GM04503 (cell line): Measurements from ENCODE around the gene GABRR2.
"Not testable (repeated sequence)": the region's sequence is repeated elsewhere in the genome, so short reads cannot be mapped to it uniquely, and the experiment has no call there.

ENCODE experiments used
- DNase-seq: peaks from one replicate; pipeline ENCODE4 v3.0.0-alpha.2; 2012; ENCODE audit warnings: low read depth

Gene GABRR2

DNA sequence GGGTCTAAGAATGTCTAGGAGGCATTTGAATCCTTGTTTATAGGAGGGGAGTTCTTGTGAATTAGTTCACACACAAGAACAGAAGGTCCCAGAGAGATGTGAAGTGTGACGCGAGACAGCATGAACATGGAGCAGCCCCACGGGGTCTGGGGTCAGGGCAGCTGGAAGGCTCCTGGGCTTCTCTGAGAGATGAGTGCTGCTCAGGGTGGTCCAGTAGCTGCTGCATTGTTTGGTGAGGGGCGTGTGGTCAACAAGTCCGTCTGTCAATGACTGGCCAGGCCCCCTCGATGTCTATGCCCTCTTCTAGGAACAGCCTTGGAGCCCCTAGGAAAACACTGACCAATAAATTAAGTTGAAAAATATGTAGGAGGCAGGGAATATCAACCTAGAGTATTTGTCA, 57.8 kb downstream of the GABRR2 start:
- no peak for DNase-seq

- no peak for DNase-seq
Observed at GRCh38 chr6:89255417-89255816, 59.7 kb downstream of the GABRR2 start.

GRCh38 chr6:89254569-89254968, 60.5 kb downstream of the GABRR2 start:
- DNase-seq = no peak

- DNase-seq = no peak
Observed at GRCh38 chr6:89252907-89253306, 62.2 kb downstream of the GABRR2 start.

DNA sequence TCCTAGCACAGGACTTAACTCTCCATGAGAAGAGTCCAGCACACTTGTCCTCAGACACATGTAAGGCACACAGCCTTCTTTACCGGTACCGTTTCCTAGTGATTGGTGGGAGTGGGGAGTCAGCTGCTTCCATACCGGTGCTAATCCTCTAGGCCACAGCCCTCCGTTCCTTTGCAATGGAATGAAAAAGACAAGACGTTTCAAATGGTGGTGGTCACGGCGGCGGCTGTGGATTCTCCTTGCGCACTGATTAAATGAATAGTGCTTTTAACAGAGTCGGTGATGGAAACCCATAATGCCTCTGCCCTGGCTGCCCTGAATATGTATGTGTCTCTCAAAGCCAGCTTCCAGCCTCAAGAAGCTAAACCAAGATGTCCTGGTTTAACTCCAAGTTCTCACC, 63.1 kb downstream of the GABRR2 start:
- no peak for DNase-seq

- DNase-seq = no peak
Observed at GRCh38 chr6:89251170-89251569, 63.9 kb downstream of the GABRR2 start.

DNA sequence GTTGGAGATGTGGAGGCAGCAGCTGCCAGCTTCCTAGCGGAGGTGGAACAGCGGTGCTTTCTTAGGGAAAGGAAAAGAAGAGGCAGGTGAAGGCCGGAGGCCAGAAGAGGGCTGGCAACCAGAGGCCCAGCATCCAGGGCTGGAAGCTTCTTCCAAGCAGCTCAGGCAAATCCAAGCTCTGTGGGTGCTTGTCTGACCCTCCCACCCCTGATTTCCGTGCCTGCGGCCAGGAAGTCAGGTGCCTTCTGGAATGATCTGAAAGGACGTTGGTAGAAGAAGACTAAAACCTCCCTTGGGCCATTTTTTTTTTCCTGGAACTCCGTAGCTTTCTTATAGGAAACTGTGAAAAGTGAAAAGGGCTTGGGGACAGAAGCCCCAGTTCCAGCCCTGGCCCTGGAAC, 64.9 kb downstream of the GABRR2 start:
- no peak for DNase-seq

DNA sequence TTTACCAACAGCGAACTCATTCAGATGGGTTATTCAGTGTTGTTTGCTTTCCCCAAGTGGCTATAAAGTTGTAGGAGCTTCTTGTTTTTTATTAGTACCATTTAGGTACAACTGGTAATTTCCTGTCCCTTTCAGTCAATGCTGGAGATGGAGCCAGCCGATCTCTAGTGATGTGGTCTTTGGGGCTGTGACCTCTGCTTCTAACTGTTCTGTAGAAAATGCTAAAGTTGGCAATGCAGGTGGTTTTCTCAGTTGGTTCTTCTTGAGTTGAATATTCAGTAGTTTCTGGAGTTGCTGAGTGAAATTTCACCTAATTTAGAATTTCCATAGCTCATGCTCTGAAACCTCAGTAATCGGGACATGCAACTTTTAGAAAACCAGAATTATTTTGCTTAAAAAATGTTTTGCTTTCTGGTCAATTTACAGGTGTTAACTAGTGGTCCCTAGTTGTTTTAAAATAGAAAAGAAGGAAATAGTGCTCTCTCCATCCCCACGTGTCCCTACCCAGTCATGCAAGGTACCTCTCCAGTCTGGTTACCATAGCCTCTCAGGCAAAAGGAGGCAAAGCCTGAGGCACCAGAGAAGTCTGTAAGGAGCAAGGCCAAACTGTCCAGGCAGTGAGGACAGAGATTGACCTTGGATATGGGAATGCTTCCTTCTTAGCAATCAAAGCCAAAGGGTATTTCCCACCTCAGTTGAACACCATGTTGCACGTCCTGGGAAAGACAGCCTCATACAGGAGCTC, 70.7 kb downstream of the GABRR2 start:
- no peak for DNase-seq

DNA sequence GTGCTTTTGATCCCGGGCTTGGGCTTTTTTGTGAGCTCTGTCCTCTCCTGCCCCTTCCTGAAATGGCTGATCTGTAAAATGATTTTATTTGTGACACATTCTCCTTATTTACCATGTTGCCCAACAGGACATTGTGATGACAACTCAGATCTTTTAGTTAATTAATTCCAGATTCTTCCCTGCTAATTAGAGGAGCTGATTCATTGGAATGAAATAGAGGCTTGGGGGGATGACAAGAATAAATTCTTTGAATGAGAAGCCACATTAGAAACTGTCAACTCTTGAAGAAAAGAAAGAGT, 71.8 kb downstream of the GABRR2 start:
- DNase-seq = no peak

DNA sequence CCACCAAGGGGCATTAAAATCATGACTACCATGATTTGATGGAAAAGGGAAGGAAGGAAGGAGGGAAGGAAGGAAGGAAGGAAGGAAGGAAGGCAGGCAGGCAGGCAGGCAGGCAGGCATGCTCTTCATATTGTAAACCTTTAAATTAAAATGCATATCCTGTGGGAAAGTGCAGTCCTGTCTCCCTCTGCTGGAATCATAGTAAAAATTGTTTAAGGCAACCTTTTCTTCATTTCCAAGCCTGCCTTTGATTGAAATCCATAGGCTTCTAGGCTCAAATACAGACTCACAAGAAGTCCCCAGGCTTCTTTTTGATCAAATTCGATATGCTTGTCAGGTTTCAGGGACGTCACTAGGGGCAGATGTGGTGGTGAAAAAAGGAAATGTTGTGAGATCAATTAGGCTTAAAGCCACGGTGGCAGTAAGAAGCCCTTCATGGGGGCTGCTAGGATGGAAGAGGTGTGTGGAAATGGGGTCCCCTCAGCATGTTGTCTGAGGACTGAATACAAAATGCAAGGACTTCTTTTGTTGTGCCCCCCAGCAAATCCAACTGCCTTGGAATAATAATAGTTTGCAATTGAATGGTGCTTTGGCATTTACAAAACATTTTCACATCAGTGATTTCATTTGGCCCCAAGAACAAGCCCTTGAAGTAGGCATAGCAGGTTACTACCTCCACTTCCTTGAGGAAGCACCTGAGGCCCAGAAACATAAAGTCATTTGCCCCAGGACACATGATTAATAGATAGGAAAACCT, 72.3 kb downstream of the GABRR2 start:
- DNase-seq = no peak

- no peak for DNase-seq
Observed at GRCh38 chr6:89239338-89239737, 75.8 kb downstream of the GABRR2 start.

DNA sequence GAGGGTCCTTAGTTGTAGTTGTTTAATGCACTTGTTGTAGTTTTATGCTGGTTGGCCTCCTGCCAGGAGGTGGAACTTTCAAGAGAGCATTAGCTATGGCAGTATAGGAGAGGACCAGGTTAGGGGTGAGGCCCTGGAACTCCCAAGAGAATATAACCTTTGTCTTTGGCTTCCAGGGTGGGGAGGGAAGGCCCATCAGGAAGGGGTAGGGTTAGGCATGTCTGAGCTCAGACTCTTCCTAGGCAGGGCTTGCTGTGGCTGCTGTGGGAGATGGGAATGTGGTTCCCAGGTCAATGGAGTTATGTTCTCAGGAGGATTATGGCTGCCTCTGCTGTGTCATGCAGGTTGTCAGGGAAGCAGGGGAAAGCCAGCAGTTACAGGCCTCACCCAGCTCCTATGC, 77.9 kb downstream of the GABRR2 start:
- no peak for DNase-seq

- not testable (repeated sequence) for DNase-seq
Observed at GRCh38 chr6:89233605-89234004, 81.5 kb downstream of the GABRR2 start.

- DNase-seq = no peak
Observed at GRCh38 chr6:89222712-89223039, 92.4 kb downstream of the GABRR2 start.

DNA sequence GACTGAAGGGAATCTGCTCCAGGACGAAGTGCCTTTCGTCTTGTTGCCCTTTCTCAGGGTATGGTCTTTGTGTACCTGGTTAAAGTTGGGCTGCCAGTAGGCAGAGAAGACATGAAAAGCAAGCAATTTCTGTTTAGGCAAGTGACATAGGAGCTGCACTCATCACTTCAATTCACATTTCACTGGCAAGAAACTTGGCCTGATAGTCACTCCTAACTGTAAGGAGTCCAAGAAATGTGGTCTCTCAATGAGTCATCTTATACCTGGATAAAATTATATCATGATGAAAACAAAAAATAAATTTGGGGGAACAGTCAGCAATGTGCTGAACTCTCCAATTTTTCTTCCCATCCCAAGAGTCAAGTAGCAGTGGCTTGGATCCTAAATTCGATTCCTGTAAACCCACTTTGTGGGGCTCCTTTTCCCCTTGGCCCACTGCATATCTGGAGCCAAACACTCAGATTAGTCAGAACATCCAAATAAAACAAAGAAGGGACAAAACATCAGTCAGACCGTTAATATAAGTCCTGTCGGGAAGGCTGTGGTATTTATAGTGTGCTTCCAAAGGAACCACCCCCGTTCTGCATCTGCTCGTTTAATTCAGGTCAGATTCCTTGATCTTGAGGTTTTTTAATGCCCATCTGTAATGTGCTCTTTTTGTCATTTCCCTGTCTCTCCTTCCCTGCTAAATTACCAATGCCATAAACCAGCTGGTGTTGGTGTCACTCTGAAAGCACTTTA, 93.0 kb downstream of the GABRR2 start:
- DNase-seq = no peak

DNA sequence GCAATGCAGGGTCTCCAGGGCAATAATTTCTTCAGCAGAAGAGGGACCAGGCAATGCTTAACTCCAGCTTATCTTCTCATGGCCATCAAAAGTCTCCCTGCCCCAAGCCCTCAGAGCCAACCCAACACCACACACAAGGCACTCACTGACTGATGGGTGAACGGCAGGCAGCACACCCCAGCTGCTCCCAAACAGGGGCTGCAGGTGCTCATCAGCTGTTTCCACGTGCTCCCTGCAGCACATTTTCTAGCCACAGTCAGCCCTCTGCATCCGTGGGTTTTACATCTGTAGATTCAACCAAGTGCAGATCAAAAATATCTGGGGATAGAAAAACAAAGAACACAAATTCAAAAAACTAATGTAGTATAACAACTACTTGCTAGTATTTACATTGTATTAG, 94.0 kb downstream of the GABRR2 start:
- DNase-seq = no peak

- DNase-seq = no peak
Observed at GRCh38 chr6:89217299-89217910, 97.7 kb downstream of the GABRR2 start, which contains the start of gene GABRR1. Gene GABRR1 (minus strand): TSS chr6:89217358. CDS start chr6:89217322, 36 bp downstream.

DNA sequence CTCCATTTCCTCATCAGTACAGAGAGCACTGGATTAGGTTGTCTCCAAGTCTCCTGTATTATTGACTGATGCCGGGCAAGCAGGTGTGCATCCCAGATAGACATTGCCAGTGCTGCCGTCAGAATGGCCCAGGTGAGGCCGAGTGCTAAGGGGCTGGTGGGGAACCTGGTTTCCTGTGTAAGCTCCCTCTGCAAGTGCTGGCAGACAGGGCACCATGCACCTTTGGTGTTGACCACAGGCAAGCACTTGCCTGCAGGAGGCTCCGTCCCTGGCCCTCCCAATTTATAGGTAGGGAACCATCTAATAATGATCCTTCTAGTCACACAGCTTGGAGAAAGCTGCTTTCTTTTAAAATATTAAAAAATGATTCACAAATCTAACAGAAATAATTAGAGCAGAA, 98.7 kb downstream of the GABRR2 start:
- DNase-seq = no peak

- DNase-seq = no peak
Observed at GRCh38 chr6:89215391-89215790, 99.7 kb downstream of the GABRR2 start.

- no peak for DNase-seq
Observed at GRCh38 chr6:89214197-89214596, 100.9 kb downstream of the GABRR2 start.

DNA sequence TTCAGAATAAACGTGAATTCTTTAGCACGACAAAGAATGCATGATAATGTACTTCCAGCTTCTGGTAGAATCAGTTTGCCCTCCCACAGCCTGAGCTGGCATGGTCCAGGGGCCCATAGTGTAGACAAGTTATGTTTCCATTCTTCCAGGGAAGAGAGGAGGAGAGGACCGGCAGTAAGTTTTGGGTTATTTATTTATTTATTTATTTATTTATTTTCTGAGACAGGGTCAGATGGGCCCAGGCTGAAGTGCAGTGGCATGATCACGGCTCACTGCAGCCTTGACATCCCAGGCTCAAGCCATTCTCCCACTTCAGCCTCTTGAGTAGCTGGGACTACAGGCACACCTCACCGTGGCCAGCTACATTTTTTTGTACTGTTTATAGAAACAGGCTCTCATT, 102.6 kb downstream of the GABRR2 start:
- no peak for DNase-seq

DNA sequence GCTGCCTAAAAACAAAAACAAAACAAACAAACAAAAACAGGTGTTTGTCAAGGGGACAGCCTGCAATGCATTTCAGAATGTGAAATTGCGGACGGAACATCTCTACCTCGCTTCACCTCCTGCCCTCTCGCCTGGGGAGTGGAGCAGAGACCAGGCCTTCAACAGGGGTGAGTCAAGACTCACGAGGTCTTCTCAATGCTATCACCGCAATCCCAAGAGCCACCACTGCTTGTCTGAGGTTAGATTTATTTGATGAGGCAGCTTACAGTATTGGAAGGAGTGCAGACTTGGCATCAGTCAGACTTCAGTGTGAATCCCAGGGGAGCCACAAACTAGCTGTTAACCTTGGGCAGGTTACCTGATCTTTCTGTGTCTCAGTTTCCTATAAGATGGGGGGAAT, 105.6 kb downstream of the GABRR2 start:
- DNase-seq = no peak

DNA sequence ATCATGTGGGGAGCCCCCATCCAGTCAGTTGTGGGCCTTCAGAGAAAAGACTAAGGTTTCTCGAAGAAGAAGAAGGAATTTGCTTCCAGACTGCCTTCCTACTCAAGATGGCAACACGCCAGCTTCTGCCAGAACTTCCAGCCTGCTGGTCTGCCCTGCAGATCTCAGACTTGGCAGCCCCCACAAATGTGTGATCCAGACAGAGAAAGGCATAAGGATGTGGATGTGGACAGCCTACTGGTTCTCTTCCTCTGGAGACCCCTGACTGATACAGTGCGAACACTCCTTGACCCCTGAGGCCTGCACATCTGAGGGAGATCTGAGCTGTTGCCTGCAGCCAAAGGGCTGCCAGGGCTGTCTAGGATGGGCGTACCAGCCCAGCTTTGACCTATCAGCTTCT, 106.5 kb downstream of the GABRR2 start:
- no peak for DNase-seq
